TTC549 (cell line): Measurements from ENCODE around the gene OR51I1.

Experiments used
- FAIRE-seq: peaks from 2 replicates; lab custom pipeline; 2012; peaks lifted over from hg19 to GRCh38; lab: Jason Lieb, UNC

Gene OR51I1, protein sequence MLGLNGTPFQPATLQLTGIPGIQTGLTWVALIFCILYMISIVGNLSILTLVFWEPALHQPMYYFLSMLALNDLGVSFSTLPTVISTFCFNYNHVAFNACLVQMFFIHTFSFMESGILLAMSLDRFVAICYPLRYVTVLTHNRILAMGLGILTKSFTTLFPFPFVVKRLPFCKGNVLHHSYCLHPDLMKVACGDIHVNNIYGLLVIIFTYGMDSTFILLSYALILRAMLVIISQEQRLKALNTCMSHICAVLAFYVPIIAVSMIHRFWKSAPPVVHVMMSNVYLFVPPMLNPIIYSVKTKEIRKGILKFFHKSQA

DNA sequence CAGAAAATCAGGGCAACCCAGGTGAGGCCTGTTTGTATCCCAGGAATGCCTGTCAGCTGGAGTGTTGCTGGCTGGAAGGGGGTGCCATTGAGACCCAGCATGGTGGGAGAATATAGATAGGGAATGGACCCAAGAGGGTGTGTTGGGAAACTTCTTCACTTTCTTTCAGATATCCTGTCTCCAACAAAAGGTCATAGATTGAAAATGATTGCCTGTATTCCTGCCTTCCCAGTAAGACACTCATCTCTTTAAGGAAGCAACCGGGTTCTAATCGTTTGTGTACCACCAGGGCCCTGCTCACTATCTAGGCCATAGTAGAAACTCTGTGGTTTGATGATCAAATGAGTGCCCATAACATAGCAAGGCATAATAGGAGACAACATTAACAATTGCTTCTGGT is at the start of gene OR51I1:
Gene OR51I1, minus strand, starts transcription at position 101 of the 400 bp plus-strand sequence. Its CDS starts 0 bp downstream, at position 101.
- no peak for FAIRE-seq

- FAIRE-seq, result no peak
Observed at GRCh38 chr11:5489576-5490357, 48.5 kb upstream of the OR51I1 start.

DNA sequence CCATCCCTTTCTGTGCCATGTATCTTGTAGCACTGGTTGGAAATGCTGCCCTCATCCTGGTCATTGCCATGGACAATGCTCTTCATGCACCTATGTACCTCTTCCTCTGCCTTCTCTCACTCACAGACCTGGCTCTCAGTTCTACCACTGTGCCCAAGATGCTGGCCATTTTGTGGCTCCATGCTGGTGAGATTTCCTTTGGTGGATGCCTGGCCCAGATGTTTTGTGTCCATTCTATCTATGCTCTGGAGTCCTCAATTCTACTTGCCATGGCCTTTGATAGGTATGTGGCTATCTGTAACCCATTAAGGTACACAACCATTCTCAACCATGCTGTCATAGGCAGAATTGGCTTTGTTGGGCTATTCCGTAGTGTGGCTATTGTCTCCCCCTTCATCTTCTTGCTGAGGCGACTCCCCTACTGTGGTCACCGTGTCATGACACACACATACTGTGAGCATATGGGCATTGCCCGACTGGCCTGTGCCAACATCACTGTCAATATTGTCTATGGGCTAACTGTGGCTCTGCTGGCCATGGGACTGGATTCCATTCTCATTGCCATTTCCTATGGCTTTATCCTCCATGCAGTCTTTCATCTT is 47.6 kb upstream of the OR51I1 start:
- no peak for FAIRE-seq

GRCh38 chr11:5488385-5488784 is 47.1 kb upstream of the OR51I1 start, which contains the start of gene OR52D1:
TSS of gene OR52D1 (plus strand) at chr11:5488685. CDS start at chr11:5488707, 22 bp downstream.
- no peak for FAIRE-seq

- FAIRE-seq, result no peak
Observed at GRCh38 chr11:5486421-5486820, 45.1 kb upstream of the OR51I1 start.

DNA sequence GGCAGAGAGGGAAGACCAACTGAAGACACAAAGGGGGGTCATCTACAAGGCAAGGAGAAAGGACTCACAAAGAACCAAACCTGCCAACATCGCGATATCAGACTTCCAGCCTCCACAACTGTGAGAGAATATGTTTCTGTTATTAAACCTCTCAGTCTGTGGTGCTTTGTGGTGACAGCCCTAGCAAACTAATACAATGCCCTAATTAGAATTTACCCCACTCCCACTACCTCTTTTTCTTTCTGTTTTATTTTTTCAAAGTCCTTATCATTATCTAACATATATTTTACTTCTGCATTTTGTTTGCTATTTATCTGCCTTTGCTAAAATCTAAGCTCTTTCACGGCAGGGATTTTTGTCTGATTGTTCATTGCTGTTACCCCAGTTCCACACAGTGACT is 44.7 kb upstream of the OR51I1 start:
- no peak for FAIRE-seq

GRCh38 chr11:5476186-5476819 is 35.0 kb upstream of the OR51I1 start:
- no peak for FAIRE-seq

GRCh38 chr11:5473921-5474320 is 32.6 kb upstream of the OR51I1 start:
- FAIRE-seq, result no peak

DNA sequence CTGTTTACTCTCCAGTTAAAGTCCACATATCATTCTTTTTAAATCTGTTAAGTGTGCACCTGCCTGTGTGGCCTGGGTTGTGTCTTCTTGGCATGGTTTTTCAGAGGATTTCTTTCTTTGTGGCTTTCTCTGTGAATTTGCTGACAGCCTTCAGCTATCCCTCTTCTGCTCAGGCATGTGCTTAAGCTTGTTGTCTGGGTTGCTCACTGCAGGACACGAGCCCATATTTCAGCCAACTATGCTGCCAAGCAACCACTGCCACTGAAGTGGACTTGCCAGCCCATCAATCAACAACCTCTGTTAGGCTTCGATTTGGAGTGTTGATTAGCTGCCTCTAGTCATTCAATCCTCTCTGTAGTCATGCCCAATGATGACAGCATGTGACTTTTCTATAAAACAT is 26.2 kb upstream of the OR51I1 start:
- FAIRE-seq, result no peak

DNA sequence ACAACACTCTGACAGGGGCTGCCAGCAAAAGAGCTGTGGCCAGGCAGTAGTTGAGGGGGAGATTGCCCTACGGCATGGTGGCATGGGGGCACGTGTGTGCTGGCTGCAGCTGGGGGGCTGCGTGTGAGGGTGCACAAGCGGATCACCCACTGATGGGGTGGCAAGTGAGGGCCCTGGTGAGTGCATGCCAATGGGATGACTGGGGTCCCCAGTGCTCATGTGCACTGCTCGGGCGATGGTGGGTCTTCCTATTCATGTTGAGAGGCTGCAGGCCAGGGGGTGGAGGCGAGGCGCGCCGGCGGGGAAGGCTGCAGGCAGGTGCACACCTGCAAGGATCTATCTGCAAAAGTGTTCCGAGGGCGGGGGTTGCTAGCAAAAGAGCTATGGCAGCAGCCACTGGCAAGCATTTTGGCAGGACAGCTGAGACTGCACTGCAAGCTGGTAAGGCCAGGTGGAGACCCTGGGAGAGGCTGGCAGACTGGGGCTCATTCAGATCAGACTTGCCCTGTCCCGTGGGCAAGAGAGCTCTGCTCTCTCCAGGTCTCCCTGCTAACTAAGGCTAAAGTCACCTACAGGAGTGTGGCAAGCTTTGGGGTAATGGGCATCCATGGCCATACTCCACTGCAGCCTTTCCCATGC is 19.8 kb upstream of the OR51I1 start:
- no peak for FAIRE-seq

- no peak for FAIRE-seq
Observed at GRCh38 chr11:5449432-5449831, 8.1 kb upstream of the OR51I1 start.

DNA sequence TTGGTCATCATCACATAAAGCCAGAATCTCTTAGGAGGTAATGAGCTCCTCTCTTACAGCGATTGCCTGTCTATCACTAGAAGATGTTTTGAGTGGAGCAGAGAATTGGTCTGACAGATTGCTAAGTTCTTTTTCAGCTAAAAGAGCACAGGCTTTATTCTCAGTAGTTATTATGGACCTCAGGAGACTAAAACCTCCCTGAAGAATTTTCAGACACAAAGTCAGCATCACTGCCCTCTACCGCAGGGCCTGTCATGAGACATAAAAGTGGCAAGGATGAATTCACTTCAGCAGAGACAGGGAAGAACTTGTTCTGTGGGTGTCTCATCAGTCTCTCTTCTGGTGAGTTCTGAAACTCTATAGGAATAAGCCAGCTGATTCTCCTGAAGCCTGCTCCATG is 7.7 kb upstream of the OR51I1 start, which contains the start of gene OR51I2:
Gene OR51I2, plus strand, starts transcription at position 301 of the 400 bp plus-strand sequence. CDS start 4,166 bp downstream, outside the sequence.
- no peak for FAIRE-seq

- FAIRE-seq, result no peak
Observed at GRCh38 chr11:5443835-5444393, 2.6 kb upstream of the OR51I1 start.

- no peak for FAIRE-seq
Observed at GRCh38 chr11:5423131-5423530, 18.2 kb downstream of the OR51I1 start.

- FAIRE-seq, result no peak
Observed at GRCh38 chr11:5421811-5422210, 19.5 kb downstream of the OR51I1 start, which contains the start of gene OR51Q1. TSS of gene OR51Q1 (plus strand) at chr11:5422111. CDS start at chr11:5422201, 90 bp downstream.

- FAIRE-seq, result no peak
Observed at GRCh38 chr11:5420993-5421392, 20.3 kb downstream of the OR51I1 start.

GRCh38 chr11:5405173-5405572 is 36.1 kb downstream of the OR51I1 start:
- FAIRE-seq, result no peak

DNA sequence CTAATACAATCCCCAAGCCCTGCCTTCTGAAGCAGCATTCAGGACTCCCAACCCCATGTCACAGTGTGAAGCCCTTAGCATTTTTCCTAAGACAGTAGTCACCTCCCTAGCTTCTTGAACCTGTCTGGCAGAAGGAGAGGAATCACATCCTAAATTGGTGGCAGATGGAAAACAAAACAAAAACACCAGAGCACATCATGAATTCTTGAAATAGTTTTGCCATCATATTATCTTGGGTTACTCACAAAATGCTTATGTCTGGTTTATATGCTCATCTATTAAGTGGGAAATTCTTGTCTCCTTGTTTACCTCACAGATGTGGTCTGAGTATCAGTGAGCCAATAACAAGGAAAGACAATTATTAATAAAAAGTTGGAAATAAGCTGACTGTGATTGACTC is 42.4 kb downstream of the OR51I1 start:
- no peak for FAIRE-seq

DNA sequence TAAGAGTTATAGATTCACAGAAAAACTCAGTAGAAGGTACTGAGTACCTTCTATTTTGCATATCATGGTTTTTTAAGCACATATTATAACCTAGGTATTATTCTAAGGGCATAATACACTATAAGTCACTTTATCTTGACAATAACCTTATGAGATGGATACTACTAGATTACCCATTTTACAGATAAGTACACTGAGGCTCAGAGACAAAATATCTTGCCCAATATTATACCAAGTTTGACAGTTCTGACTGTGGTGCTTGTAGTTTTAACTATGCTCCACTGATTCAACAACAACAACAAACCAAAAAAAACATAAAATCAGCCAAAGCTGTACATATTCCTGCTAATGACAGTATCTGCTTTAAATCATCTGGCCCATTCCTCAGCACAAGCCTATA is 47.2 kb downstream of the OR51I1 start:
- no peak for FAIRE-seq
